Lower leg skin (tissue), 4 donors: Measurements from ENCODE around the gene DCBLD2. TPM values are rescaled to one million over a fixed set of nuclear protein-coding genes. Genes with fewer than 3 reads are reported as not detected.

ENCODE experiments used
- DNase-seq, 2 donors: peaks; one replicate each; pipeline ENCODE4 v3.0.0-alpha.2; 2019; ENCODE audit warnings: low spot score in 2 of 2
- H3K4me3 ChIP-seq: fragments of 200-600 bp; sonication (generic); 2 replicates; pipeline ENCODE4 v1.5.1; 2017; ENCODE audit warnings: mild to moderate bottlenecking, low read depth; ENCODE audit not compliant: poor library complexity, severe bottlenecking
- CTCF ChIP-seq, 3 donors: fragments of 450-650 bp; IDR thresholded peaks; one replicate each; pipeline ENCODE4 v1.5.1; 2016; ENCODE audit warnings: antibody characterized with exemption in 3 of 3, mild to moderate bottlenecking in 3 of 3, moderate library complexity in 2 of 3
- POLR2A ChIP-seq, 2 donors: fragments of 450-650 bp; IDR thresholded peaks; one replicate each; pipeline ENCODE4 v1.6.1; 2016 to 2017; ENCODE audit warnings: antibody characterized with exemption in 2 of 2, mild to moderate bottlenecking in 1 of 2, moderate library complexity in 1 of 2
- WGBS, 2 donors: methylation state at CpG; one replicate each; pipeline ENCODE4 v1.1.5; 2018; 5-methylcytosine and 5-hydroxymethylcytosine counted together
- intact Hi-C: fragments of 100-400 bp; cut with DNase I; formaldehyde crosslinking; loops from one replicate; pipeline ENCODE4 v1.15.0; 2023; ENCODE audit warnings: low total_unique reads
- total RNA-seq, 4 donors: library from RNA; depleted of rRNA; stranded (reverse); fragments of >200 nt; gene quantifications; one replicate each; pipeline ENCODE4 v1.1.0, GENCODE V29; 2016

Gene DCBLD2
- total RNA-seq, 4 donors from 2014 or later, result 13.8 to 22.8 (median 15.3) TPM

GRCh38 chr3:98793971-98794370, 107.5 kb downstream of the DCBLD2 start:
- DNase-seq, result no peak
- H3K4me3 ChIP-seq, result no peak overlapping the region
- intact Hi-C loops, result no loop called here
- TF ChIP-seq POLR2A (IDR thresholded peaks at IDR 0.05), result no peak
- no peak for TF ChIP-seq CTCF (IDR thresholded peaks at IDR 0.05)
- WGBS, 2 donors, result 52 to 55% methylated on average over 3 of the region's 3 CpGs

DNA sequence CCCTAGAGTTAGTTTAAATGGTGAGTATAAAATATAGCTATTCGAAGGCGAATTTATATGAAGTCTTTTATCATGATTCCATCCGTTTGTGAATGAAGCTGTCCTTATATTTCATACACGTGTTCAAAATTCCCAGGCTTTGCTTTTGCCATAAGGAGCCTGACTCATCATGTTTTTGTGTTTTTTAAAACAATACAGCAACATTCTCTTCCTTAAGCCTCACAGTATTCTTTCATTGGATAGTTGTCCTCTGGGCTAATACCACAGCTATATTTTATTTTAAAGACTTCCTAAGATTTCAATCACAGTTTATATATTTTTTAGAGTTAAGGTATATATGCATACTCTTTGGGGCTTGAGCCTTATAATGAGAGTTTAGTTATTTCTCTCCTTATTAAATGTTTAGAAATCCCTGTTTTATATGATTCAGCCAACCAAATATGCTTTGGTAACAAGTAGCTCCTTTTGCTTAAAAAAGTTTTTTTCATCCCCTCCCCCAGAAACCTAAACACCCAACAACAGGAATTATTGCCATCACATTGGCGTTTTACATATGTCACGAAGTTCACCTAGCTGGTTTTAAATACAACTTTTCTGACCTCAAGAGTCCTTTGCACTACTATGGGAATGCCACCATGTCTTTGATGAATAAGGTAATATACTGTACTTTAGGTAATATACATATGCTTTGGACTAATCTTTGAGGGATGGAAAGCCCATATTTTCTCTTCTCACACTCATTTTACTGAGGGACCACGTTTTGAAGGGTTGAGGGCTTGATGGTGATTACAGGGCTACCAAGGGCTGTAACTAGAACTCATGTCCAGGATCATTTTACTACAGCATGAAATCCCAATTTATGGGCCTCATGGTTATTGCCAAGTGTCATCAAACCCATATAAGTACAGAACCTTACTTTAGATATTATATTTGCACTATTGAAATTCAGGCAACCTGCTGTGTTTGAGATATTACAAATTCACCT, 109.9 kb downstream of the DCBLD2 start:
- WGBS, 2 donors, result 78 to 81% methylated on average over 7 of the region's 7 CpGs
- H3K4me3 ChIP-seq, result no peak overlapping the region
- no peak for DNase-seq
- TF ChIP-seq CTCF (IDR thresholded peaks at IDR 0.05) (no peak), POLR2A (IDR thresholded peaks at IDR 0.05) (no peak)
- intact Hi-C loops, result no loop called here

- intact Hi-C loops, result no loop called here
- no peak for TF ChIP-seq POLR2A (IDR thresholded peaks at IDR 0.05)
- TF ChIP-seq CTCF (IDR thresholded peaks at IDR 0.05), result no peak
- 29 to 62% methylated on average over 2 of the region's 2 CpGs for WGBS, 2 donors
- no peak overlapping the region for H3K4me3 ChIP-seq
- no peak for DNase-seq
Measured at GRCh38 chr3:98788651-98789050, 112.8 kb downstream of the DCBLD2 start.

DNA sequence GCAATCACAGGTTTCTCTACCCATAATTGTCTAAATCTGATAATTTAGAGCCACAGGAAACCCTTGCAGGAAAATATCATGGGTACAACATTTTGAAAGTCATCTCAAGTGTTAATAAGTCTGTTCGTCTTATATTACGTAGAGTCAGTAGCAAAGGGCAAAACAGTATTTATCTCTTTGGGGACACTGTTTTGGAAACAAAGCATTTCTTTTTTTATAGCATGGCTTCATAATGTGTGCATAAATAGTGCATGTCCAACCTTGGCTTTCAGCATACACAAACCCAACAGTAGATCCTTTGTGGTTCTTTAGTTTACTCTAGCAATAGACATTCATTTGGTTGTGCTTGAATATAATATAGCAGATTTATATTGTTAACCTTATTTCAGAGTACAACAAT, 114.3 kb downstream of the DCBLD2 start:
- DNase-seq, result no peak
- WGBS, 2 donors, result 75% methylated on average over 2 of the region's 2 CpGs
- TF ChIP-seq CTCF (IDR thresholded peaks at IDR 0.05), result no peak
- TF ChIP-seq POLR2A (IDR thresholded peaks at IDR 0.05), result no peak
- no peak overlapping the region for H3K4me3 ChIP-seq
- intact Hi-C loops, result no loop called here

DNA sequence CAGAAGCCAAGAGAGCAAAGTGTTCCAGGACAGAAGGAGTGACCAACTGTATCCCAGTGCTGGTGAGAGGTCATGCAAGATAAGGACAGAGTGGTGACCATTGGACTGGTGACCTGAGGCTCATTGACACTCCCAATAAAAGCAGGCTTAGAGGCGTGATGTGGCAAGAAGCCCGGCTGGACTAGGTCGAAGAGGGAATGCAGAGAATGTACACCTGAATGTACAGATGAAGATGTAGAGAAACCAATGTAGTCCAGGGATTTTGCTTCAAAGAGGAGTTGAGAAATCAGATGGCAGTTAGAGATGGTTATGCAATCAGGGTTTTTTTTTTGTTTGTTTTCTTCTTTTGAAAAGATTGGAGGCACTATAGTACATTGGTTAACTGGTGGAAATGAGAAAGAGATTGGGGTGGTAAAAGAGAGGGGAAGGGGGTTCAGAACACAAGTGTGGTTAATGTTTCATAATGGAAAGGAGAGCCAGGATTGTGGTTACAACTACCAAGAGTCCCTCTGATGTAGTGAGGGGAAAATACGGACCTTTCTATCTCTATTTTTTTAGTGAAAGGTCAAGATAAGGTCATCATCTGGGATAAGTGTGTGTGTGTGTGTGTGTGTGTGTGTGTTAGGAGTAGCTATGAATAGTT, 115.0 kb downstream of the DCBLD2 start:
- 73 to 87% methylated on average over 4 of the region's 4 CpGs for WGBS, 2 donors
- intact Hi-C loops, result no loop called here
- no peak for DNase-seq
- no peak for TF ChIP-seq CTCF (IDR thresholded peaks at IDR 0.05)
- TF ChIP-seq POLR2A (IDR thresholded peaks at IDR 0.05), result no peak
- H3K4me3 ChIP-seq, result no peak overlapping the region
